Retinal pigment epithelial cell (primary cell): ENCODE measurements around the gene CCDC91.

Source experiments
- DNase-seq: peaks from one replicate; pipeline ENCODE4 v3.0.0-alpha.2; 2010; ENCODE audit warnings: low read depth
- H3K4me3 ChIP-seq: 2 replicates; pipeline ENCODE4 v1.5.1; 2011; ENCODE audit warnings: mild to moderate bottlenecking, low read length, control low read depth, moderate library complexity
- TF ChIP-seq, protein P1 (sequence below): conservative IDR thresholded peaks from 2 replicates; pipeline ENCODE4 v1.5.1; 2011; ENCODE audit warnings: low read depth, low read length, control low read depth, inconsistent platforms

CCDC91 gene

DNA sequence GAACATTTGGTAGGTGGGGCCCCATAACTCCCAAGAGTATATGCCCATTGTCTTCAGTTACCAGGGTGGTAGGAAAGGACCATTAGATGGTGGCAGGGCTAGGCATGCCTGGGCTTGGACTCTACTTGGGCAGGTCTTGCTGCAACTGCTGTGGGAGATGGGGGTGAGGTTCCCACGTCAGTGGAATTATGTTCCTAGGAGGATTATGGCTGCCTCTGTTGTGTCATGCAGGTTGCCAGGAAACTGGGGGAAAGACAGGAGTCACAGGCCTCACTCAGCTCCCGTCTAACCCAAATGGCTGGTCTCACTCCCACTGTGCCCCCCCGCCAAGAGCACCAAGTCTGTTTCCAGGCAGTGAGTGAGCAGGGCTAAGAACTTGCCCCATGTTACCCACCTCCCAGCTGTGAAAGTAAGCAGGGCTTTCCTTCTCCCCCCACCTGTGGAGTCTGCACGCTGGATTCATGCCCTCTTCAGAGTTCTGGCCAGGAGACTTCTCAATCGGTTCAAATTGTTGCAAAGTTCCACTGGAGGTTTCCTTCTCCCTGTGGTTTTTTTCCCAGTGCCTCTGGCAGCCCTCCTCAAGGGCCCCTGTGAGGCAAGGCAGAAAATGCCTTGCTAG, 337.5 kb downstream of the CCDC91 start:
- H3K4me3 ChIP-seq, result no peak overlapping the region
- TF ChIP-seq, protein P1, sequence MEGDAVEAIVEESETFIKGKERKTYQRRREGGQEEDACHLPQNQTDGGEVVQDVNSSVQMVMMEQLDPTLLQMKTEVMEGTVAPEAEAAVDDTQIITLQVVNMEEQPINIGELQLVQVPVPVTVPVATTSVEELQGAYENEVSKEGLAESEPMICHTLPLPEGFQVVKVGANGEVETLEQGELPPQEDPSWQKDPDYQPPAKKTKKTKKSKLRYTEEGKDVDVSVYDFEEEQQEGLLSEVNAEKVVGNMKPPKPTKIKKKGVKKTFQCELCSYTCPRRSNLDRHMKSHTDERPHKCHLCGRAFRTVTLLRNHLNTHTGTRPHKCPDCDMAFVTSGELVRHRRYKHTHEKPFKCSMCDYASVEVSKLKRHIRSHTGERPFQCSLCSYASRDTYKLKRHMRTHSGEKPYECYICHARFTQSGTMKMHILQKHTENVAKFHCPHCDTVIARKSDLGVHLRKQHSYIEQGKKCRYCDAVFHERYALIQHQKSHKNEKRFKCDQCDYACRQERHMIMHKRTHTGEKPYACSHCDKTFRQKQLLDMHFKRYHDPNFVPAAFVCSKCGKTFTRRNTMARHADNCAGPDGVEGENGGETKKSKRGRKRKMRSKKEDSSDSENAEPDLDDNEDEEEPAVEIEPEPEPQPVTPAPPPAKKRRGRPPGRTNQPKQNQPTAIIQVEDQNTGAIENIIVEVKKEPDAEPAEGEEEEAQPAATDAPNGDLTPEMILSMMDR, result no peak
- no peak for DNase-seq

DNA sequence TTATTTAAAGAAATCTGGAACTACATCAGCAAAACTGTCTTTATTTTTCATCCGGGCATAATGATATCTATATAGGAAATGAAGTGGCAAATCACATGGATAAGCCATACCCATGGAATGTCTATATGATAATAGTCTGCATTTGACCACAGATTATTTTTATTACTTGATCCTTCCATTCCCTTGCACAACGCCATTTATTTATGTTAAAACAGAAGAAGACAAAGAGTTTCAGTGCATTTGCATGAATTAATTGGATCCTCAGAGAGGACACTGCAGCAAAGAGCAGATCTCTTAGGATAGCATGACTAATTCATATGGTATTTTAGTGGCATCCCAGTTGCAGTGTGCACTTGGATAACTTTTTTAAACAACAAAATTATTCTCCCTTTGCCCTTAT, 345.0 kb downstream of the CCDC91 start:
- no peak overlapping the region for H3K4me3 ChIP-seq
- DNase-seq, result no peak
- TF ChIP-seq, protein P1, result no peak

DNA sequence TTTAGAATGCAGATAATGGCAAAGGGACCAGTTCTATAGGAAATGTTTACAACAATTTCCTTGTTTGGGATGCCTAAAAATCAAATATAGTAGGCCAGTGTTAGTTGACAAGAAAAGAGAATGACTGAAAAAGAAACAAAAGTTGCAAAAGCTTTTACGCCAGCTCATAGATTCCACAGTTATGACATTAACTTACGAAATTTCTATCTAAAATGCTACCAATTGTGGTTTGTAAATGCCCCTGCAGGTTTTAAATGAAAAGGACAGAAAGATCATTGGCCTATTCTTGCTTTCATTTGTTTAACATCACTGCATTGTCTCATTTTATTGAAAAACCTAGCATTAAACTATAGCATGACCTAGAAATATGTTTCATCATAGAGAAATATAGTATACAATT, 345.8 kb downstream of the CCDC91 start:
- H3K4me3 ChIP-seq, result no peak overlapping the region
- TF ChIP-seq, protein P1, result no peak
- no peak for DNase-seq

DNA sequence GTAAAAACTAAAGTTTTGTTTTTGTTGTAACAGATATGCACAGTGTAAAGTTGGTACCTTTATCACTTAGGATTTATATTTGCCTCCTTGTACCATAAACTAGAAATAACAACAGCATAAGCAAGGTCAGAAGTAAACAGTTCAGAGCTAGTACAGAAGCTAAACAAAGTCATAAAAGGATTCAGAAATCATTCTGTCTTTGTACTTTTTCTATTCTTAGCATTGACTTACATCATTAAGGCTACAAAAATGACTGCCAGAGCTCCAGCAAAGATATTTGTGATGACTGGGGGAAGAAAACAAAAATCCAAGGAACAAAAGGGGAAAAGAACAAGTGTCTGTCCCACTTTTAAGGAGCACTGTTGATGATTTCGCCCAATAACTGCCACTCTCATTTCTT, 347.2 kb downstream of the CCDC91 start:
- TF ChIP-seq, protein P1, result no peak
- DNase-seq, result no peak
- H3K4me3 ChIP-seq, result no peak overlapping the region

DNA sequence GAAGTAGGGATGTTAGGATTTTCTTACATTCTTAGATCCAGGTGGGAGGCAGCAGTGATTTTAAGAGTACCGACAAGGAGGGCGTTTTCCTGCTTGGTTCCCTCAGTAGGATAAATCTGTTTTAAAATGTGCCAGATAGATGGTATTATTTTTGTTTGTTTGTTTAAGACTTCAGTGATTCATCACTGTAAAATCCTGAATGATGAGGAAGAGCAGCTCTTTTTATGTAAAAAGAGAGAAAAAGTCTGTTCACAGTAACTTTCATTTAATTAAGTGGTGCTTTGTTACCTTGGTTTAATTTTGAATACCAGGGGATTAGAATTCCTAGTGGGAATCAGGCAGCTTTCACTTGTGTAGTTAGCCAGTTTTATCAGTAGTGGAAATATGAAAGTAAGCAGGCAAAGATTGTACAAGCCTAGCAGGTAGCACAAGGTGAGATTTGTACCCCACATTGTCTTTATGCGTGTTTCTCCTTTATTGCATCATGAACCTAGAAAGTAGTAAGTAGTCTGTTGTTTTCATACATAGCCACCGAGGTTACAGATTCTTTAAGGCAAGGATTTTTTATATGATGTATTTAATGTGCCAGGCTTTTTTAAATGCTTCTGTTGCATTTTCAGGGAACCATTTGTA, 349.6 kb downstream of the CCDC91 start:
- no peak for DNase-seq
- no peak overlapping the region for H3K4me3 ChIP-seq
- TF ChIP-seq, protein P1, result no peak

DNA sequence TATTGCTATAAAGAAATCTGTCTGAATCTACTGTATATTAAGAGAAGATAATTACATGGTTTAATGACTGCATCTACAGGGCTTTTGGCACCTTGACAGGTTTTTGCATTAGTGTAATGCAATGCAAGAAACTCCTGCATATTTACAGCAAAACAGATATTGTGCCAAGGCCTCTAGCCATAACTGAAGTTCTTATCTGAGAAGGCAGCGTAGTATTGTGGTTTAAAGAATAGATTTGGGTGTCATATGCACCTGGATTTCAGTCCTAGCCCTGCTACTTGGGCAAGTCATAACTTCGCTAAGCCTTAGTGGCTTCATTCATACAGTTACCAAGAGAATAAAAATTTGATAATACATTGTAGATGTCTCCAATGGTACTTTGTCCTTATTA, 350.1 kb downstream of the CCDC91 start:
- TF ChIP-seq, protein P1, result no peak
- no peak overlapping the region for H3K4me3 ChIP-seq
- DNase-seq, result no peak
